ENCODE data around the gene ABCA8.
A peak's percentile ranks its signal among the peaks of the same experiment; 100 is the strongest.
"Not testable (repeated sequence)": the region's sequence is repeated elsewhere in the genome, so short reads cannot be mapped to it uniquely, and the experiment has no call there.

Gene ABCA8

GRCh38 chr17:68972119-68972704 is 17.0 kb upstream of the ABCA8 start:
- no peak overlapping the region for H3K4me3 ChIP-seq (ENCODE audit: low read depth, low read length)
- DNase-seq (ENCODE audit: low read depth): peak; percentile 18
- TF ChIP-seq CTCF (IDR thresholded peaks at IDR 0.05; ENCODE audit: insufficient read depth, low read depth, low read length, missing control alignments): peak; percentile 43

- no peak for TF ChIP-seq CTCF (IDR thresholded peaks at IDR 0.05; ENCODE audit: insufficient read depth, low read depth, low read length, missing control alignments)
- DNase-seq (ENCODE audit: low read depth): no peak
- no peak overlapping the region for H3K4me3 ChIP-seq (ENCODE audit: low read depth, low read length)
These were observed 13.9 kb upstream of the ABCA8 start for GRCh38 chr17:68969101-68969500.

GRCh38 chr17:68963958-68964357 is 8.8 kb upstream of the ABCA8 start:
- no peak for DNase-seq (ENCODE audit: low read depth)
- no peak overlapping the region for H3K4me3 ChIP-seq (ENCODE audit: low read depth, low read length)
- no peak for TF ChIP-seq CTCF (IDR thresholded peaks at IDR 0.05; ENCODE audit: insufficient read depth, low read depth, low read length, missing control alignments)

GRCh38 chr17:68961214-68961882 is 6.2 kb upstream of the ABCA8 start:
- no peak for TF ChIP-seq CTCF (IDR thresholded peaks at IDR 0.05; ENCODE audit: insufficient read depth, low read depth, low read length, missing control alignments)
- DNase-seq (ENCODE audit: low read depth): peak; percentile 3
- H3K4me3 ChIP-seq (ENCODE audit: low read depth, low read length): no peak overlapping the region

- not testable (repeated sequence) for H3K4me3 ChIP-seq (ENCODE audit: low read depth, low read length); DNase-seq (ENCODE audit: low read depth)
These were observed 3.9 kb upstream of the ABCA8 start for GRCh38 chr17:68959117-68959516.

GRCh38 chr17:68957944-68958343 is 2.8 kb upstream of the ABCA8 start:
- no peak overlapping the region for H3K4me3 ChIP-seq (ENCODE audit: low read depth, low read length)
- no peak for TF ChIP-seq CTCF (IDR thresholded peaks at IDR 0.05; ENCODE audit: insufficient read depth, low read depth, low read length, missing control alignments)
- DNase-seq (ENCODE audit: low read depth): no peak

GRCh38 chr17:68954146-68954896 is 871 bp downstream of the ABCA8 start:
- no peak overlapping the region for H3K4me3 ChIP-seq (ENCODE audit: low read depth, low read length)
- TF ChIP-seq CTCF (IDR thresholded peaks at IDR 0.05; ENCODE audit: insufficient read depth, low read depth, low read length, missing control alignments): no peak
- DNase-seq (ENCODE audit: low read depth): no peak
